Activated T-cell treated with anti-CD3 and anti-CD28 coated beads, Interleukin-2, amount 50 U/mL, for 24 hours (primary cell): ENCODE data around the gene TSHZ3.

Experiments
- DNase-seq: peaks from one replicate; pipeline ENCODE4 v3.0.0-alpha.2; 2020
- H3K27ac Mint-ChIP-seq: 2 replicates; pipeline ENCODE4 v1.8.0; 2020; ENCODE audit warnings: mild to moderate bottlenecking, mixed read lengths
- H3K27me3 Mint-ChIP-seq: 2 replicates; pipeline ENCODE4 v1.8.0; 2020; ENCODE audit warnings: mixed read lengths
- H3K36me3 Mint-ChIP-seq: 2 replicates; pipeline ENCODE4 v1.8.0; 2020; ENCODE audit warnings: low read depth, mixed read lengths
- H3K4me1 Mint-ChIP-seq: 2 replicates; pipeline ENCODE4 v1.8.0; 2020; ENCODE audit warnings: low read depth, mixed read lengths
- H3K4me3 Mint-ChIP-seq: 2 replicates; pipeline ENCODE4 v1.8.0; 2020; ENCODE audit warnings: mild to moderate bottlenecking, moderate library complexity, mixed read lengths
- H3K9me3 Mint-ChIP-seq: 2 replicates; pipeline ENCODE4 v1.8.0; 2020; ENCODE audit warnings: mixed read lengths

The TSHZ3 gene

DNA sequence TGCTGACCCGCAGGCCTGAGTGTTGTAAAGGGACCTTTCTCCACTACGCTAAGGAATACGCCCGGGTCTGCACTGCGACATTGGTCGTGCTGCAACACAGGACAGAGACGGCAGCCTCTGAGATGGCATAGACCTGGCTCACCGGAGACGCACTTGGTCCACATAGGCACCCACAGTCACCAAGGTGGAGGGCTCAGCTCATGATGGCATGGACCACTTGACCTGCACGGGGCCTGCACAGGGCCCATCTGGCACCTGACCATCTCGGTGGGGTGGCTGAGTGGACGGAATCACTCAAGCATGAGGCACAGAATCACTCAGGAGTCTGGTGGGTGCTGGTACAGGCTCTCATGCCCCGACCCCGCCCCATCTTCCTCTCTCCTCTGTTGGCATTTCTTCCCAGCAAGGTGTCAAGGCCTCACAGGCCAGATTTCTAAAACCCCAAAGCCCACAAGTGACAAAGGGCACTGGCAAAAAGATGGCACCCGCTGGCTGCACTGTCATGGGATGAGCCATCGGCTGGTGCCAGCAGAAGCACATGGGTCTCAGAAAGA lies 45.9 kb downstream of the TSHZ3 start:
- peaks cover 2% of the 10 kb centered on the region for H3K27me3 Mint-ChIP-seq
- DNase-seq: no peak
- no peaks in the 10 kb centered on the region for H3K9me3 Mint-ChIP-seq
- H3K4me3 Mint-ChIP-seq: no peak overlapping the region
- H3K27ac Mint-ChIP-seq: no peak overlapping the region
- H3K4me1 Mint-ChIP-seq: no peaks in the 10 kb centered on the region
- no peaks in the 10 kb centered on the region for H3K36me3 Mint-ChIP-seq

DNA sequence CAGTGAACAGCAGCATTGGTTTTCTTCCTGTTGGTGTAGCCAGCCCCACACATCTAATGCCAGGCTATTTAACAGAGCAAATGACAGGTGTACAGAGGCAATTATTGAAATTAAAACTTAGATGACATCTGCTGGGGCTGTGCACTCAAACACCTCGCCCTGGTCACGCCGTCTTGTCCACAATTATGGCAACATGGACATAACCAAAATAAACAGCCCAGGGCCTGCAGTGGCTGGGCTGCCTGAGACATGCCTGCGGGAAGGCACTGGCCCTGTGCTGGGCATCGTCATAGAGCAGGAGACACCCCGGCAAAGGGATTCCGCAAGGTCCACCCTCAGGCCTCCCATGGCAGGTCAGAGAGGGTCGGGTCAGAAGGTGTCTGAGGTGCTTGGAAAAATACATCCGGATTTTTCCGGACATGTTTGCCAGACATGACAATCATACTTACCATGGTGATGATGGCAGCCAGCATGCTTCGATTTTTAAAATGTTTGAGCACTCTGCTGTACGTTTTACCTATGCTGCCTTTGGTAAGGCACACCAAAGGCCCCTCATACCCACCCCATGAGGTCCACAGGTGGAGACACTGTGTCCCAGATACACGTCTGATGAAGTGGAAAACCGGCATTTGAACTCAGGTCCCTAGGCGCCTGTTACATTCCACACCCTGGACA lies 47.8 kb downstream of the TSHZ3 start:
- Mint-ChIP-seq H3K36me3 (no peaks in the 10 kb centered on the region), H3K4me3 (no peak overlapping the region), H3K9me3 (no peaks in the 10 kb centered on the region), H3K27me3 (peaks cover 2% of the 10 kb centered on the region), H3K27ac (no peak overlapping the region), H3K4me1 (no peaks in the 10 kb centered on the region)
- DNase-seq: no peak

DNA sequence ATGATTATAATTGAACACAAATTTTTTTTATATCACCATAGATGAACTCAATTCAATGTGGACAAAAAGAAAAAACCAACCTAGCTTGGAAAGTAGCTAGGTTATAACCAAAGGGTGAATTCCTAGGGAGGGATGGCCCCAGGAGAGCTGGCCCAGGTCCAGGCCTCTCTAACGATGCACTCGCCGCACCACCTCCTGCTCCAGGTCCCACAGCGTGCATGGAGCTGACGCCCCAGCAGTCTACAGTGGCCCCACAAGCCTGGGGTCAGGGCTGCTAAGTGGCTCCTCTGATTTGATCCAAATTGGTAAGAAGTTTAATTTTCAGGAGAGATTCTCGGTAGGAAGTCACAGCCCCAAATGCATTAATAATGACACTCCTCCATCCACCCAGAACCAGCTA lies 48.8 kb downstream of the TSHZ3 start:
- Mint-ChIP-seq H3K4me3 (no peak overlapping the region), H3K36me3 (no peaks in the 10 kb centered on the region), H3K27me3 (peaks cover 2% of the 10 kb centered on the region), H3K9me3 (no peaks in the 10 kb centered on the region), H3K4me1 (no peaks in the 10 kb centered on the region), H3K27ac (no peak overlapping the region)
- no peak for DNase-seq

DNA sequence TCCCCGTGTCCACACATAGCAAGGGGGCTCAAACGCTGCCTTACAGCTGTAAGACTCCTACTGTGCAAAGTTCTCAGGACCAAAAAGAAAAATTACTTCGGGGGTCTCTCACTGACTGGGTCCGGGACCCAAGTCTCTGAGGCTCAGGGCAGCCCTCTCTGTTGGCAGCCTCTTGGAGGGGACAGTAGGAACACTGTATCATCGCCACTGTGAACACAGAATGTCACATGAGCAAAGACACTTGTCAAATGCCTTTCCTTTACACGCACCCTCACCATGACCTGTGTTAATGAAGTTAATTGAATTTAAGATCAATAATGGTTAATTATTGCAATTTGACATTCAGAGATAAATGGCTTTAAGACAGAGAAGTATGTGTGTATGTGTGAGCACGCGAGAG lies 49.6 kb downstream of the TSHZ3 start:
- no peaks in the 10 kb centered on the region for H3K9me3 Mint-ChIP-seq
- no peak overlapping the region for H3K4me3 Mint-ChIP-seq
- H3K27me3 Mint-ChIP-seq: no peaks in the 10 kb centered on the region
- H3K27ac Mint-ChIP-seq: no peak overlapping the region
- H3K36me3 Mint-ChIP-seq: no peaks in the 10 kb centered on the region
- no peaks in the 10 kb centered on the region for H3K4me1 Mint-ChIP-seq
- DNase-seq: no peak

DNA sequence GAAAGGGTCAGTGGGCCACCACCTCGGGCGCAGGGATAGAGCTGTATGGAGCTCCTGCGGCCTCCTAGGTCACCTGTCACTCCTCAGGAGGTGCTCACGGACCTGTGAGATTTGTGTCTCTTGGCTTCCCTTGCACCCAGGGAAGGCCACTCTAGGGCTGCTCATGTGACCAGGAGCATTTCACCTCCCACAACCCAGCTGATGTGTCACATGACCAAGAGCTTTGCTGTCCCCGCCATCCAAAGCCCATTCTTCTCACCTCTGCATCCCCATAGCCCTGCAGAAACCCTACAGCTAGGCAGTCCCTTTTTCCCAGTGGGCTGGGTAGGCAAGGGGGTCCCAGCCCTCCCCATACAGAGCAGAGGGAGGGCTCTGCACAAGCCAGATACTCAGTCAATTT lies 51.2 kb downstream of the TSHZ3 start:
- Mint-ChIP-seq H3K36me3 (no peaks in the 10 kb centered on the region), H3K27me3 (no peaks in the 10 kb centered on the region), H3K4me1 (no peaks in the 10 kb centered on the region), H3K27ac (no peak overlapping the region), H3K4me3 (no peak overlapping the region), H3K9me3 (no peaks in the 10 kb centered on the region)
- no peak for DNase-seq

DNA sequence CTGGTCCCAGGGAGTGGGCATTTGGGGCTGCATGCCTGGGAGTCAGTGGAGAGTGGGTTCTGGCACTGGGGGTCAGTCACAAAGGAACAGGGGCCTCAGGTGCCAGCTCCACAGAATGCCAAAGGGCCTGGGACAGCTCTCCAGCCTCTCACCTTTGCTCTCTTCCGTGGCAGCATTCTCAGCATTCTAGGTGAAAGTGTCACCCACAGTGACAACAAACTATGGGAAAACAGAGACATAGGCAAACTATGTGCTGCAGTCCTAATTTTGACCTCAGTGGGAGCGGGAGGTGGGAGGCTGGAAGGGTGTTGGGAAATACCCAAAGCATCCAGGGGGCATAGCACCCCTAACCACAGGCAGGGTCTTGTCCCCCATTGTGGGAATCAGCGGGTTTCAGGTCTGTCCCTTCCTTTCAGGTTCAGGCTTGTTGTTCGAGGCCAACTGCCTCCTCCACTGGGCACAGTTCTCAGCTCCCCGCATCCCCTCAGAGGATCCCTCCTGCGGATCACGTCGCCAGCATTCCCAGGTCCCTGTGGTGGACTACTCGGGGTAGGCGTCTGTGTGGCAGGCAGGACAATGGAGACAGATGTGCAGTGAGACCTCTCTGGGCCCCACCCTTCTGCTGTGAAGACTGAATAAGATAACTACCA lies 52.4 kb downstream of the TSHZ3 start:
- Mint-ChIP-seq H3K27me3 (no peaks in the 10 kb centered on the region), H3K4me3 (no peak overlapping the region), H3K27ac (no peak overlapping the region), H3K4me1 (no peaks in the 10 kb centered on the region), H3K36me3 (no peaks in the 10 kb centered on the region), H3K9me3 (no peaks in the 10 kb centered on the region)
- DNase-seq: no peak

DNA sequence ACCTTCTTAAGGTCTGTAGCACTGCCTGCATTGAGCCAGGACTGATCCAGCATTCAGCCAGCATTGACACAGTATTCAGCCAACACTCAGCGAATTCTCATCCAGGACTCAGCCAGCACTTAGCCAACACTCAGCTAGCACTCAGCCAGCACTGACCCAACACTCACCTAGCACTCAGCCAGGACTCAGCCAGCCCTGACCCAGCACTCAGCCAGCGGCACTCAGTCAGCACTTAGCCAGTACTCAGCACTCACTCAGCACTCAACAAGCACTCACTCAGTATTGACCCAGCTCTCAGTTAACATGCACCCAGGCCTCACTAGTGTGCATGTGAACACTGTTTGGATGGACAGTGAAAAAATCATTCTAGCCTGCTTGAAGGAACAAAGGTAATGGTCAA lies 55.0 kb downstream of the TSHZ3 start:
- no peaks in the 10 kb centered on the region for H3K4me1 Mint-ChIP-seq
- no peaks in the 10 kb centered on the region for H3K36me3 Mint-ChIP-seq
- H3K27ac Mint-ChIP-seq: no peak overlapping the region
- no peak for DNase-seq
- H3K27me3 Mint-ChIP-seq: no peaks in the 10 kb centered on the region
- H3K4me3 Mint-ChIP-seq: no peak overlapping the region
- no peaks in the 10 kb centered on the region for H3K9me3 Mint-ChIP-seq

DNA sequence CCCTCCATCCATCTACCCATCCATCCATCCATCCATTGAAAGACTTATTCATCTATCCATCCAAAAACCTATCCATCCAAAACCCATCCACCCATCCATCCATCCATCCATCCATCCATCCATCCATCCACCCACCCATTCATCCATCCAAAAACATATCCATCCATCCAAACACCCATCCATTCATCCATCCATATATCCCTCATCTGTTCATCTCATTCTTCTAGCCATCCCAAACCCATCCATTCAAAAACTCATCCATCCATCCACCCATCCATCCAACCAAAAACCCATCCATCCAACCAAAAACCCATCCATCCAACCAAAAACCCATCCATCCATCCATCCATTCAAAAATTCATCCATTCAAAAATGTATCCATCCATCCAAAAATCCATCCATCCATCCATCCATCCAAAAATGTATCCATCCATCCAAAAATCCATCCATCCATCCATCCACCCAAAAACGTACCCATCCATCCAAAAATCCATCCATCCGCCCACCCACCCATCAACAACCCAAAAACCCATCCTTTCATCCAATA lies 56.5 kb downstream of the TSHZ3 start:
- Mint-ChIP-seq H3K27ac (no peak overlapping the region), H3K9me3 (no peaks in the 10 kb centered on the region), H3K4me1 (no peaks in the 10 kb centered on the region), H3K27me3 (no peaks in the 10 kb centered on the region), H3K36me3 (no peaks in the 10 kb centered on the region), H3K4me3 (no peak overlapping the region)
- no peak for DNase-seq

DNA sequence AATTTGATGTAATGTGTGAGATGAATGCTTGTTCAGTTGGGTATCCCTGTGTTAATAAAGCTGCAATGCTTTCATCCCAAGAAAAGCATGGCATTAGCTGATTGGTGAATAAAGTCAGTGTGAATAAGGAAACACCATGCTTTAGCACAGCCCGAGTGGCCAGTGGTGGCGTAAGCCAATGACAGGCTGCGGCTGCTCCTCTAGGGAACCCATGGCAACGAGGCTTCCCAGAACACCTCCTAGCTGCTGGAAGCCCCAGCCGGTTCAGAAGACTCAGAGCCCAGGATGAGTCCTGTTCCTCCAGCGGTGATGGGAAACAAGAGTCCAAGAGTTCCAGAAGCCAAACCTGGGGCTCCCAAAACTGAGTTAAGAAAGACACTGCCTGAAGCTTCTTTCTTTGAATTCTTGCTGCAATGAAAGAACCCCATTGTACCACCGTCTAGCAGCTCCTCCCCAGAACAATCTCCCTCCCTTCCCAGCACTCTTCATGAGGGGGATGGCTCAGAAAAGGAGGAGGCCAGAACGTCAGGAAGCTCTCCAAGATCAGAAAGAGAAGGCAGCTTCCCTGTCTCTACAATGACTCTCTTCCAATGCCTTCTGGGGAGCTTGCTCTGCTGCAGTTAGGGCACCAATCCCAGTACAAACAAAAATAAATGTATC lies 58.2 kb downstream of the TSHZ3 start:
- Mint-ChIP-seq H3K27ac (no peak overlapping the region), H3K4me3 (no peak overlapping the region), H3K4me1 (peaks cover 2% of the 10 kb centered on the region)

DNA sequence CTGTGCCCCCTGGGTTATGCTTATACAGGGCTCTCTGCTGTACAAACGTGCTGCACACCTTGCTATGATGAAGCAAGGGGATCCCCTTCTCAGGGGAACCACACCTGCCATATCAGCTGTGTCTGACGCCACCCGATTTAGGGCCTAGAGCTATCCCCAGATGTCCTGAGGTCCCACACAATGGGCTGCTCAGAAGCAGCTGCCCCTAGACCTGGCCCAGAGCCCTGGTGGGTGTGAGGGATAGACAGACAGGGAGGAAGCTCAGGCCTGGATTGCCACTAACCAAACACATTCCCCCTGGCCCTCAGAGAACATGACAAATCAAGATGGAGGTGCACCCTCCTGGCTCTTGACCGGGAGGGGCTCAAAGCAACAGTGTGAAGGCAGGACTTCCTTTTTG lies 59.3 kb downstream of the TSHZ3 start:
- no peak overlapping the region for H3K4me3 Mint-ChIP-seq
- H3K36me3 Mint-ChIP-seq: no peaks in the 10 kb centered on the region
- H3K27ac Mint-ChIP-seq: no peak overlapping the region
- peaks cover 4% of the 10 kb centered on the region for H3K4me1 Mint-ChIP-seq
- H3K27me3 Mint-ChIP-seq: no peaks in the 10 kb centered on the region
- no peak for DNase-seq
- H3K9me3 Mint-ChIP-seq: no peaks in the 10 kb centered on the region

More for the DNA sequence above, 58.2 kb downstream of the TSHZ3 start:
- H3K9me3 Mint-ChIP-seq: no peaks in the 10 kb centered on the region
- H3K36me3 Mint-ChIP-seq: no peaks in the 10 kb centered on the region
- H3K27me3 Mint-ChIP-seq: no peaks in the 10 kb centered on the region
- DNase-seq: no peak

DNA sequence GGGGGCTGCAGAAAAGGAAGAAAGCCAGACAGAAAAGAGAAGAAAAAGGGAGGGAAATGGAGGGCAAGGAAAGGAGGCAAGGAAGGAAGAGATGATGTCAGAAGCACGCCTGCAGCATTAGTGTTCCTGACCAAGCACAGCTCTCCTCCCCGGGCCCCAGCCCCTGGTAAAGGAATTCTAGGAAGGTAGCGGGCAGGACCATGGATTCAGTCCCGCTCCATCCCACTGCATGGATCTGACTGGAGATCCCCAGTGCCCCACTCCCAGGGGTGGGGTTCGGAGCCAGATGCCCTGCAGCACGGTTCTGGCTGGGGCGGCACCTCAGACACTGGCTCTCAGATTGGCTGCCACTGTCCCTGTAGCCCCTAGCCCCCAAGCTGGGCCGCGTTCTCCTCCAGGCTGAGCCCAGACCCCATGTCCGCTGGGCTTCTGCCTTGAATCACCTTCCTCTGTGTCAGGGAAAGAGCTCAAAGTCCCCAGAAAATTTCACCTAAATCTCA lies 59.8 kb downstream of the TSHZ3 start:
- H3K36me3 Mint-ChIP-seq: no peaks in the 10 kb centered on the region
- H3K4me3 Mint-ChIP-seq: no peak overlapping the region
- no peaks in the 10 kb centered on the region for H3K27me3 Mint-ChIP-seq

DNA sequence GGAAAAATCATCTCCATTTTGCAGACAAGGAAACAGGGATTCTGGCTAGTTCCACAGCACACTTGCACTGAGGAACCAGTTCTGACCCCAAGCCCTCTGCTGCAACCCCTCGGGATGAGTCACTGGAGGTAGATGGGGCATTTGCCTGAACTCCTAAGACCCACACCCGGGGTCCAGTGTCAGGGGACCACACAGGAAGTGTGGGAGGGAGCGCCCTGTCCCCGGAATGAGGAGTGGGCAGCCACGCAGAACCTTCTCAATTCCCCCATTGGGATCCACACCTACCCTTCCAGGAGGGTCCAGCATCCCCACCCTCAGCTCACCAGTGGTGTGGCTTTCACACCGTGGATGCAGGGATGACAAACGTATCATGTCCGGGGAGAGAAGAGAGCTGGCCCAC lies 62.7 kb downstream of the TSHZ3 start:
- H3K9me3 Mint-ChIP-seq: no peaks in the 10 kb centered on the region
- DNase-seq: no peak
- peaks cover 4% of the 10 kb centered on the region for H3K4me1 Mint-ChIP-seq
- no peak overlapping the region for H3K27ac Mint-ChIP-seq
- H3K27me3 Mint-ChIP-seq: no peaks in the 10 kb centered on the region
- H3K36me3 Mint-ChIP-seq: no peaks in the 10 kb centered on the region
- H3K4me3 Mint-ChIP-seq: no peak overlapping the region

More for the DNA sequence above, 59.8 kb downstream of the TSHZ3 start:
- Mint-ChIP-seq H3K4me1 (peaks cover 4% of the 10 kb centered on the region), H3K27ac (no peak overlapping the region), H3K9me3 (no peaks in the 10 kb centered on the region)
- DNase-seq: no peak

DNA sequence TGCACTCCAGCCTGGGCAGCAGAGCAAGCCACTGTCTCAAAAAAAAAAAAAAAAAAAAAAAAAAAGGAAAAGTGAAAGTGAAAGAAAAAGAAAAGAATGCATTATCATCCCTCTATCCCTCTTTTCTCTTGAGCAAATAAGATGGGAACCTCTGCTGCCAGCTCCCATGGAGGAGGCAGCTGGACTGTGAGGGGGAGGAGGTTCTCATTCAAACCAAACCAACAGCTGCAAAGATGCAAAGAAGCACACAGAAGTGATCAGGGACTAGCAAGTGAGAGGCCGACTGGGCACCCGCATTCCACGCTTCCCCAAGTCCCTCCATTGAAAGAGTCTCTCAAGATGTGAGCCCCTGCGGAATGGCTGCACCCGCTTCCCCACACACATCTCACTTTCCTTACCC lies 63.5 kb downstream of the TSHZ3 start:
- no peaks in the 10 kb centered on the region for H3K36me3 Mint-ChIP-seq
- no peak overlapping the region for H3K4me3 Mint-ChIP-seq
- H3K9me3 Mint-ChIP-seq: no peaks in the 10 kb centered on the region
- no peaks in the 10 kb centered on the region for H3K27me3 Mint-ChIP-seq
- H3K4me1 Mint-ChIP-seq: peaks cover 4% of the 10 kb centered on the region
- no peak for DNase-seq
- H3K27ac Mint-ChIP-seq: no peak overlapping the region

DNA sequence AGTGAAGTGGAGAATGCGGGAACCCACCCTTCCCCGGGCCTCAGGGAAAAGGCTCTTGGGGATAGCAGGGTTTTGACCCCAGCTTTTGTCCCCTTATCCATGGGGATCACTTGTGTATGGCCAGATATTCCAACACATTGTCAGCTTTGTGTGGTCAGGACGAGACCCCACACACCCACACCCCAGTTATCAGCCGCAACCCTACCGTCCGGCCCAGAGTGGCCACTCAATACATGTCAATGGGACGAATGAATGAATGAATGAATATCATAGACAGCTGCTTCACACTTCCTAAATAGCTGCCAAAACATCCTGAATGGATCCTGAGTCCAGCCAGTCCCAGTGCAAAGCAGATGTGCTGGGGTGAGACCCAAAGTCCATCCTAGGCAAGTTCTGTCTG lies 64.6 kb downstream of the TSHZ3 start:
- Mint-ChIP-seq H3K36me3 (no peaks in the 10 kb centered on the region), H3K4me3 (no peak overlapping the region), H3K4me1 (peaks cover 4% of the 10 kb centered on the region), H3K9me3 (no peaks in the 10 kb centered on the region), H3K27me3 (no peaks in the 10 kb centered on the region), H3K27ac (no peak overlapping the region)
- DNase-seq: no peak

DNA sequence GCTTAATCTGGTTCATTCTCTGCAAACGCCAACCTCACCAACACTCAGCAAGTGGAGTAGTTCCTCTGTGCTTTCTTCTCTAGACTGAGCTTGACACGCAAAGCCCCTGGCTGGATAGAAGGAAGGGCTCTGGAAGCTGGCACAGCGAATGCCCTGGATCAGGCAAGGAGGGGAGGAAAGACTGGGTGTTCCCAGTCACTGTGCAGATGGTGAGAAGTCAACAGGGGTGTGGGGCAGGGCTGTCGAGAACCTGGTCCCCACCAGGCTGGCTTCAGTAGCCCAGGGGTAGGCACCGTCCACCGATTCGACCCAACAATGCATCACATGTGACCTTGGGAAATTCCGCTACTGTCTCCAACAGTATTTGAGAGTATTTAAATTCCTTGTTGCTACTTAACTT lies 65.5 kb downstream of the TSHZ3 start:
- no peak for DNase-seq
- H3K27me3 Mint-ChIP-seq: no peaks in the 10 kb centered on the region
- no peaks in the 10 kb centered on the region for H3K36me3 Mint-ChIP-seq
- H3K4me1 Mint-ChIP-seq: peaks cover 4% of the 10 kb centered on the region
- no peaks in the 10 kb centered on the region for H3K9me3 Mint-ChIP-seq
- H3K27ac Mint-ChIP-seq: no peak overlapping the region
- no peak overlapping the region for H3K4me3 Mint-ChIP-seq
